HCT116 (cell line): ENCODE data around the gene PAH. TPM values are rescaled to one million over a fixed set of nuclear protein-coding genes. Genes with fewer than 3 reads are reported as not detected.

Experiments
- ATAC-seq: fragments of 200-7000 bp; cut with Tn5 transposase; 2 replicates; pipeline ENCODE4 v1.9.1; 2020; ENCODE audit warnings: mild to moderate bottlenecking, moderate library complexity
- Bru-seq: library from RNA; stranded (reverse); fragments of 400-500 nt; gene quantifications from one replicate; lab custom pipeline; 2021; lab: Mats Ljungman, UMichigan
- BruChase-seq, 2 experiments: library from RNA; stranded (reverse); fragments of 400-500 nt; gene quantifications; one replicate each; lab custom pipeline; 2021; lab: Mats Ljungman, UMichigan
- BruUV-seq: library from RNA; stranded (reverse); fragments of 400-500 nt; replicated peaks from 2 replicates; lab custom pipeline; 2021; lab: Mats Ljungman, UMichigan
- CTCF ChIA-PET: fragments of 300-600 bp; sonication (Branson Sonifier 250); formaldehyde crosslinking; loops from one replicate; lab custom pipeline; 2021; ENCODE audit warnings: antibody characterized with exemption; lab: Charles Lee
- POLR2A ChIA-PET: fragments of 300-600, 350-600 bp; sonication (Branson Sonifier 250); formaldehyde crosslinking; loops from one replicate; lab custom pipeline; 2021; ENCODE audit warnings: antibody characterized with exemption; lab: Charles Lee
- RAD21 ChIA-PET, 2 experiments: fragments of 300-600 bp; sonication (Branson Sonifier 250); formaldehyde crosslinking; loops; one replicate each; lab custom pipeline; 2023; ENCODE audit warnings: low total read pairs in 2 of 2; ENCODE audit not compliant: uncharacterized antibody in 2 of 2, unreplicated experiment in 2 of 2, low non-redundant PET in 1 of 2; lab: Charles Lee
- DNase-seq: peaks from one replicate; pipeline ENCODE4 v3.0.0-alpha.2; 2010; ENCODE audit warnings: low read depth, low spot score
- H2AFZ ChIP-seq: fragments of 200-600 bp; shearing (Covaris generic), sonication (generic); 2 replicates; pipeline ENCODE4 v1.6.1; 2017; ENCODE audit warnings: low read depth, mixed run types, mixed read lengths, antibody characterized with exemption, low read length; ENCODE audit not compliant: poor library complexity, severe bottlenecking
- H3K27ac ChIP-seq: 2 replicates; pipeline ENCODE4 v1.5.1; 2012; ENCODE audit warnings: low read depth, low read length
- H3K27me3 ChIP-seq: fragments of 200-600 bp; sonication (generic); 2 replicates; pipeline ENCODE4 v1.6.1; 2016; ENCODE audit warnings: mixed run types, low read length, mixed read lengths; ENCODE audit not compliant: insufficient read depth
- H3K36me3 ChIP-seq, 2 experiments: fragments of 200-500 bp in 1 of 2; fragments of 200-600 bp in 1 of 2; sonication (Bioruptor generic) in 1 of 2; sonication (generic) in 1 of 2; 2 replicates each; pipeline versions ENCODE4 v1.5.1 to v1.6.1; 2014 to 2016; ENCODE audit warnings: low read length in 2 of 2, inconsistent platforms in 1 of 2, mixed read lengths in 1 of 2, mixed run types in 1 of 2; ENCODE audit not compliant: insufficient read depth in 2 of 2, control insufficient read depth in 1 of 2
- H3K4me1 ChIP-seq, 2 experiments: fragments of 200-600 bp in 1 of 2; sonication (generic) in 1 of 2; 2 replicates each; pipeline versions ENCODE4 v1.5.1 to v1.6.1; 2012 to 2017; ENCODE audit warnings: low read length in 2 of 2, inconsistent platforms in 1 of 2, mild to moderate bottlenecking in 1 of 2, mixed read lengths in 1 of 2, mixed run types in 1 of 2, moderate library complexity in 1 of 2; ENCODE audit not compliant: insufficient read depth in 2 of 2, control insufficient read depth in 1 of 2
- H3K4me2 ChIP-seq: fragments of 200-600 bp; sonication (generic); 2 replicates; pipeline ENCODE4 v1.6.1; 2017; ENCODE audit warnings: mixed run types, low read length, mixed read lengths
- H3K4me3 ChIP-seq, 2 experiments: fragments of 200-600 bp in 1 of 2; sonication (generic) in 1 of 2; replicated peaks in 1 of 2; 2 replicates each; pipeline ENCODE4 v1.5.1; 2011 to 2016; ENCODE audit warnings: low read length in 2 of 2, control low read depth in 1 of 2, low read depth in 1 of 2, mild to moderate bottlenecking in 1 of 2, mixed read lengths in 1 of 2, mixed run types in 1 of 2
- H3K79me2 ChIP-seq: fragments of 200-600 bp; sonication (generic); 2 replicates; pipeline ENCODE4 v1.6.1; 2017; ENCODE audit warnings: mild to moderate bottlenecking, mixed run types, low read length, moderate library complexity, mixed read lengths; ENCODE audit not compliant: insufficient read depth
- H3K9ac ChIP-seq: fragments of 200-600 bp; sonication (generic); 2 replicates; pipeline ENCODE4 v1.6.1; 2016; ENCODE audit warnings: low read length, mixed read lengths
- H3K9me2 ChIP-seq: fragments of 200-600 bp; sonication (generic), shearing (Covaris generic); 2 replicates; pipeline ENCODE4 v1.6.1; 2017; ENCODE audit warnings: mixed run types, mild to moderate bottlenecking, moderate library complexity; ENCODE audit not compliant: insufficient read depth
- H3K9me3 ChIP-seq, 2 experiments: fragments of 200-500 bp in 1 of 2; fragments of 200-600 bp in 1 of 2; sonication (Bioruptor generic) in 1 of 2; sonication (generic) in 1 of 2; 2 replicates each; pipeline ENCODE4 v1.6.1; 2014 to 2017; ENCODE audit warnings: low read length in 2 of 2, mixed read lengths in 2 of 2, inconsistent platforms in 1 of 2, low read depth in 1 of 2, mild to moderate bottlenecking in 1 of 2, mixed run types in 1 of 2, moderate library complexity in 1 of 2; ENCODE audit not compliant: control insufficient read depth in 1 of 2, insufficient read depth in 1 of 2
- H4K20me1 ChIP-seq: fragments of 200-600 bp; sonication (generic), shearing (Covaris generic); 2 replicates; pipeline ENCODE4 v1.6.1; 2017; ENCODE audit warnings: mixed run types, mild to moderate bottlenecking, moderate library complexity; ENCODE audit not compliant: insufficient read depth
- CBX3 ChIP-seq: IDR thresholded peaks from 2 replicates; pipeline ENCODE4 v1.6.1; 2012; ENCODE audit warnings: low read depth
- CTCF ChIP-seq, 3 experiments: fragments of 200-600 bp in 1 of 3; sonication (generic) in 1 of 3; IDR thresholded peaks in 2 of 3; conservative IDR thresholded peaks in 1 of 3; 2 replicates each; pipeline ENCODE4 v1.5.1; 2012 to 2017; ENCODE audit warnings: low read depth in 2 of 3, low read length in 2 of 3, antibody characterized with exemption in 1 of 3, borderline replicate concordance in 1 of 3, control low read depth in 1 of 3, mild to moderate bottlenecking in 1 of 3, mixed read lengths in 1 of 3, mixed run types in 1 of 3, moderate library complexity in 1 of 3; ENCODE audit not compliant: insufficient read depth in 1 of 3
- ELF1 ChIP-seq: IDR thresholded peaks from 2 replicates; pipeline ENCODE4 v1.6.1; 2012; ENCODE audit warnings: low read depth, borderline replicate concordance
- MAX ChIP-seq: IDR thresholded peaks from 2 replicates; pipeline ENCODE4 v1.6.1; 2012
- POLR2AphosphoS5 ChIP-seq: IDR thresholded peaks from 2 replicates; pipeline ENCODE4 v1.6.1; 2011; ENCODE audit warnings: mild to moderate bottlenecking, low read depth, low read length, moderate library complexity
- intact Hi-C: fragments of 100-400 bp; cut with micrococcal nuclease; formaldehyde crosslinking; loops from 2 replicates; pipeline ENCODE4 v1.10.0; 2022
- long read RNA-seq: library from polyadenylated mRNA; unstranded; transcript quantifications from one replicate; pipeline ENCODE4 v2.0.0, GENCODE V29; 2021; ENCODE audit not compliant: unreplicated experiment
- polyA plus RNA-seq: library from polyadenylated mRNA; unstranded; fragments of >200 nt; gene quantifications from 2 replicates; pipeline ENCODE4 v1.2.1, GENCODE V29; 2012; ENCODE audit warnings: missing spikeins
- total RNA-seq: library from RNA; stranded (reverse); gene quantifications from one replicate; pipeline ENCODE4 v1.2.1, GENCODE V29; 2021; ENCODE audit not compliant: unreplicated experiment

PAH gene
- 2.8 TPM for total RNA-seq
- polyA plus RNA-seq = 0.44 and 0.59 TPM in 2 replicates
- Bru-seq, nascent RNA = percentile 16 among the genes with signal in this experiment
- BruChase-seq, experiment 1, labeled RNA remaining after a 6-hour chase = percentile 15 among the genes with signal in this experiment
- percentile 24 among the genes with signal in this experiment for BruChase-seq, experiment 2, labeled RNA remaining after a 2-hour chase
- long read RNA-seq, partial matches to known transcripts = 1 of 1 reads
- long read RNA-seq, other reads (novel, unspliced or antisense) = 0 of 1 reads

GRCh38 chr12:102917026-102917787 is at the start of gene PAH:
Gene PAH, minus strand, starts transcription at chr12:102917244. Its CDS starts 114 bp downstream, at chr12:102917130.
- Histone ChIP-seq H3K36me3 (no peaks in the 10 kb centered on the region), H4K20me1 (no peaks in the 10 kb centered on the region), H3K79me2 (no peaks in the 10 kb centered on the region), H3K27me3 (0 out of 2 replicates have a peak, but pooled peaks cover 11% of the 10 kb centered on the region), H3K4me3 (peak within 1 kb of the TSS; percentile 33 to 50), H3K9me2 (no peaks in the 10 kb centered on the region), H2AFZ (peak within 1 kb of the TSS; percentile 75), H3K27ac (no peak within 1 kb of the TSS), H3K4me2 (peak within 1 kb of the TSS; percentile 69), H3K9me3 (no peaks in the 10 kb centered on the region), H3K4me1 (peaks cover 0 to 11% of the 10 kb centered on the region in 2 experiments; a peak in 2 of 4 replicates), H3K9ac (peak within 1 kb of the TSS; percentile 13; the same call in 1 of the 2 replicates)
- ChIA-PET CTCF (interaction anchor here (1.1 kb wide), 1 partner anchor 34 kb away, joined by 3 read pairs; no protein-coding TSS in a partner anchor), RAD21 (no interaction called here), POLR2A (no interaction called here)
- ATAC-seq = peak; percentile 95
- intact Hi-C loops = no loop called here
- BruUV-seq = no TSS peak
- peak; percentile 41; the same call in 1 of the 2 replicates for TF ChIP-seq POLR2AphosphoS5
- TF ChIP-seq CTCF (IDR thresholded peaks at IDR 0.05 in 2 of 3, conservative IDR thresholded peaks at IDR 0.05 in 1 of 3; ENCODE audit: borderline replicate concordance in 1 of 3, insufficient read depth in 1 of 3, low read depth in 2 of 3, low read length in 2 of 3) = peak in 2 of 3 experiments; percentile 6 to 14; a peak in 1 of 6 replicates
- TF ChIP-seq ELF1 = 0 out of 2 replicates have a peak, but pooled peaks have one; percentile 20
- TF ChIP-seq MAX = peak; percentile 38; the same call in 1 of the 2 replicates
- no peak for TF ChIP-seq CBX3
- no peak for DNase-seq
